Measurements from ENCODE around the gene TSKS. TPM values are rescaled to one million over a fixed set of nuclear protein-coding genes. Genes with fewer than 3 reads are reported as not detected.

TSKS gene
- total and polyA plus RNA-seq, 2 of the 13 experiments (the other 11 are each of a cell fraction or from before 2014, with no cell fraction given): 0.03 TPM; not detected in 1

GRCh38 chr19:49755956-49756355 lies 7.2 kb downstream of the TSKS start:
- H3K27me3 ChIP-seq (ENCODE audit: control insufficient read depth in 1 of 2, insufficient read depth in 2 of 2, low read length in 2 of 2): peaks cover 0 to 7% of the 10 kb centered on the region in 2 experiments; a peak in 1 of 5 replicates
- in situ Hi-C loops (cut with HindIII; ENCODE audit: extremely low pct_ligation_motif_present, low pct_unique_long_range_greater_than_20kb): no loop called here
- no peaks in the 10 kb centered on the region for H3K36me3 ChIP-seq (replicated peaks in 1 of 2; ENCODE audit: control insufficient read depth in 1 of 2, insufficient read depth in 2 of 2, low read length in 2 of 2)
- ATAC-seq (no peak), DNase-seq (ENCODE audit: low spot score) (no peak), FAIRE-seq (no peak)
- TF ChIP-seq, protein P1, sequence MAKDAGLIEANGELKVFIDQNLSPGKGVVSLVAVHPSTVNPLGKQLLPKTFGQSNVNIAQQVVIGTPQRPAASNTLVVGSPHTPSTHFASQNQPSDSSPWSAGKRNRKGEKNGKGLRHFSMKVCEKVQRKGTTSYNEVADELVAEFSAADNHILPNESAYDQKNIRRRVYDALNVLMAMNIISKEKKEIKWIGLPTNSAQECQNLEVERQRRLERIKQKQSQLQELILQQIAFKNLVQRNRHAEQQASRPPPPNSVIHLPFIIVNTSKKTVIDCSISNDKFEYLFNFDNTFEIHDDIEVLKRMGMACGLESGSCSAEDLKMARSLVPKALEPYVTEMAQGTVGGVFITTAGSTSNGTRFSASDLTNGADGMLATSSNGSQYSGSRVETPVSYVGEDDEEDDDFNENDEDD (CRISPR knock-in tag; IDR thresholded peaks at IDR 0.05; ENCODE audit: borderline replicate concordance): no peak
- TF ChIP-seq ZNF598 (CRISPR knock-in tag; IDR thresholded peaks at IDR 0.05; ENCODE audit: borderline replicate concordance) (no peak), ZNF431 (CRISPR knock-in tag; IDR thresholded peaks at IDR 0.05; ENCODE audit: borderline replicate concordance, low read depth) (no peak), ZHX1 (CRISPR knock-in tag; IDR thresholded peaks at IDR 0.05; ENCODE audit: low read depth) (no peak), FOSL2 (CRISPR knock-in tag; IDR thresholded peaks at IDR 0.05) (no peak), NFE2L1 (CRISPR knock-in tag; IDR thresholded peaks at IDR 0.05; ENCODE audit: borderline replicate concordance) (no peak), BORCS8-MEF2B (CRISPR knock-in tag; IDR thresholded peaks at IDR 0.05) (no peak), ZNF530 (CRISPR knock-in tag; IDR thresholded peaks at IDR 0.05; ENCODE audit: low read depth) (no peak), WIZ (CRISPR knock-in tag; IDR thresholded peaks at IDR 0.05) (no peak), PHF21A (CRISPR knock-in tag; IDR thresholded peaks at IDR 0.05) (no peak), ZNF607 (CRISPR knock-in tag; IDR thresholded peaks at IDR 0.05; ENCODE audit: borderline replicate concordance) (no peak), TGIF2 (CRISPR knock-in tag; IDR thresholded peaks at IDR 0.05) (no peak), CAMTA2 (CRISPR knock-in tag; IDR thresholded peaks at IDR 0.05; ENCODE audit: borderline replicate concordance) (no peak), ZNF432 (CRISPR knock-in tag; IDR thresholded peaks at IDR 0.05; ENCODE audit: borderline replicate concordance) (no peak)
- TF ChIP-seq, protein P2, sequence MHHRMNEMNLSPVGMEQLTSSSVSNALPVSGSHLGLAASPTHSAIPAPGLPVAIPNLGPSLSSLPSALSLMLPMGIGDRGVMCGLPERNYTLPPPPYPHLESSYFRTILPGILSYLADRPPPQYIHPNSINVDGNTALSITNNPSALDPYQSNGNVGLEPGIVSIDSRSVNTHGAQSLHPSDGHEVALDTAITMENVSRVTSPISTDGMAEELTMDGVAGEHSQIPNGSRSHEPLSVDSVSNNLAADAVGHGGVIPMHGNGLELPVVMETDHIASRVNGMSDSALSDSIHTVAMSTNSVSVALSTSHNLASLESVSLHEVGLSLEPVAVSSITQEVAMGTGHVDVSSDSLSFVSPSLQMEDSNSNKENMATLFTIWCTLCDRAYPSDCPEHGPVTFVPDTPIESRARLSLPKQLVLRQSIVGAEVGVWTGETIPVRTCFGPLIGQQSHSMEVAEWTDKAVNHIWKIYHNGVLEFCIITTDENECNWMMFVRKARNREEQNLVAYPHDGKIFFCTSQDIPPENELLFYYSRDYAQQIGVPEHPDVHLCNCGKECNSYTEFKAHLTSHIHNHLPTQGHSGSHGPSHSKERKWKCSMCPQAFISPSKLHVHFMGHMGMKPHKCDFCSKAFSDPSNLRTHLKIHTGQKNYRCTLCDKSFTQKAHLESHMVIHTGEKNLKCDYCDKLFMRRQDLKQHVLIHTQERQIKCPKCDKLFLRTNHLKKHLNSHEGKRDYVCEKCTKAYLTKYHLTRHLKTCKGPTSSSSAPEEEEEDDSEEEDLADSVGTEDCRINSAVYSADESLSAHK (CRISPR knock-in tag; IDR thresholded peaks at IDR 0.05; ENCODE audit: borderline replicate concordance): no peak
- TF ChIP-seq, protein P3, sequence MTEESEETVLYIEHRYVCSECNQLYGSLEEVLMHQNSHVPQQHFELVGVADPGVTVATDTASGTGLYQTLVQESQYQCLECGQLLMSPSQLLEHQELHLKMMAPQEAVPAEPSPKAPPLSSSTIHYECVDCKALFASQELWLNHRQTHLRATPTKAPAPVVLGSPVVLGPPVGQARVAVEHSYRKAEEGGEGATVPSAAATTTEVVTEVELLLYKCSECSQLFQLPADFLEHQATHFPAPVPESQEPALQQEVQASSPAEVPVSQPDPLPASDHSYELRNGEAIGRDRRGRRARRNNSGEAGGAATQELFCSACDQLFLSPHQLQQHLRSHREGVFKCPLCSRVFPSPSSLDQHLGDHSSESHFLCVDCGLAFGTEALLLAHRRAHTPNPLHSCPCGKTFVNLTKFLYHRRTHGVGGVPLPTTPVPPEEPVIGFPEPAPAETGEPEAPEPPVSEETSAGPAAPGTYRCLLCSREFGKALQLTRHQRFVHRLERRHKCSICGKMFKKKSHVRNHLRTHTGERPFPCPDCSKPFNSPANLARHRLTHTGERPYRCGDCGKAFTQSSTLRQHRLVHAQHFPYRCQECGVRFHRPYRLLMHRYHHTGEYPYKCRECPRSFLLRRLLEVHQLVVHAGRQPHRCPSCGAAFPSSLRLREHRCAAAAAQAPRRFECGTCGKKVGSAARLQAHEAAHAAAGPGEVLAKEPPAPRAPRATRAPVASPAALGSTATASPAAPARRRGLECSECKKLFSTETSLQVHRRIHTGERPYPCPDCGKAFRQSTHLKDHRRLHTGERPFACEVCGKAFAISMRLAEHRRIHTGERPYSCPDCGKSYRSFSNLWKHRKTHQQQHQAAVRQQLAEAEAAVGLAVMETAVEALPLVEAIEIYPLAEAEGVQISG (CRISPR knock-in tag; IDR thresholded peaks at IDR 0.05): no peak
- 67% methylated on average over 3 of the region's 3 CpGs for WGBS (ENCODE audit: low lambda C conversion rate)
- intact Hi-C loops (cut with micrococcal nuclease; ENCODE audit: unreplicated experiment): no loop called here
- no peak overlapping the region for H3K4me3 ChIP-seq (replicated peaks in 1 of 3; ENCODE audit: insufficient read depth in 1 of 3, low read depth in 2 of 3, low read length in 3 of 3)
- peaks cover 12% of the 10 kb centered on the region for H3K9me3 ChIP-seq (ENCODE audit: low read length)
- no TSS peak for BruUV-seq (replicated peaks)
- H3K4me2 ChIP-seq (ENCODE audit: low read depth, low read length): no peak overlapping the region
- CTCF ChIA-PET (ENCODE audit: low intra/inter-chr PET ratio, low total read pairs): no interaction called here
- POLR2A ChIA-PET: no interaction called here
- H3K27ac ChIP-seq (ENCODE audit: extremely low read length, insufficient read depth, low read length): no peak overlapping the region
- H2AFZ ChIP-seq (ENCODE audit: low read length): no peak overlapping the region
- H3K79me2 ChIP-seq (ENCODE audit: insufficient read depth, low read length): no peaks in the 10 kb centered on the region
- H4K20me1 ChIP-seq (ENCODE audit: insufficient read depth, low read length): no peaks in the 10 kb centered on the region
- peaks cover 9% of the 10 kb centered on the region; the same call in 1 of the 2 replicates for H3K4me1 ChIP-seq (ENCODE audit: insufficient read depth, low read length)
- H3K9ac ChIP-seq (ENCODE audit: insufficient read depth, low read depth, low read length): no peak overlapping the region
